ENCODE results near the gene ADAMTS17.

GRCh38 chr15:99963096-99963825 is 378.5 kb downstream of the ADAMTS17 start:
- TF ChIP-seq EZH2 (IDR thresholded peaks at IDR 0.05; ENCODE audit: borderline replicate concordance, low read depth, low read length, poor library complexity, severe bottlenecking) (no peak), CTCF (conservative IDR thresholded peaks at IDR 0.05; ENCODE audit: low read depth, low read length) (no peak)
